GM12865 (cell line): Measurements from ENCODE around the gene MLN.

Experiments used
- DNase-seq: peaks from one replicate; pipeline ENCODE4 v3.0.0; 2010; ENCODE audit warnings: low read depth
- H3K4me3 ChIP-seq: 2 replicates; pipeline ENCODE4 v1.5.1; 2011; ENCODE audit warnings: mild to moderate bottlenecking, low read depth, low read length, control low read depth
- TF ChIP-seq, protein P1 (sequence below): IDR thresholded peaks from 2 replicates; pipeline ENCODE4 v1.5.1; 2011; ENCODE audit warnings: low read length, control low read depth, low read depth, inconsistent platforms; ENCODE audit not compliant: insufficient read depth; ENCODE audit errors: missing control alignments

Gene MLN

DNA sequence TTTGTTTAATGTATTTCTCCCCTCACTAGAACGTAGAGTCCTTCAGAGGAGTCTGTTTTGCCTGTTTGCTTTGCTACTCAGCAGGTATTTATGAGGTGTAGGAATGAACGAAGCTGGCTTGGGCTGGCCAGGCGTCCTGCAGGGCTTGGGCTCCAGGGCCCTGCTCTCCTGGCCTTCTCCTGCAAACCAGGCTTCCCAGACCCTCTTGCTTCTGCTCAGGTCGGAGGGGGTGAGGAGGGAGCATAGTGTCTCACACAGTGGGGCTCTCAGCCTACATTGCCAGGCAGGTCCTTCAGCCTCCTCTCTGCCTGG, 24.6 kb upstream of the MLN start:
- no peak for DNase-seq
- TF ChIP-seq, protein P1, sequence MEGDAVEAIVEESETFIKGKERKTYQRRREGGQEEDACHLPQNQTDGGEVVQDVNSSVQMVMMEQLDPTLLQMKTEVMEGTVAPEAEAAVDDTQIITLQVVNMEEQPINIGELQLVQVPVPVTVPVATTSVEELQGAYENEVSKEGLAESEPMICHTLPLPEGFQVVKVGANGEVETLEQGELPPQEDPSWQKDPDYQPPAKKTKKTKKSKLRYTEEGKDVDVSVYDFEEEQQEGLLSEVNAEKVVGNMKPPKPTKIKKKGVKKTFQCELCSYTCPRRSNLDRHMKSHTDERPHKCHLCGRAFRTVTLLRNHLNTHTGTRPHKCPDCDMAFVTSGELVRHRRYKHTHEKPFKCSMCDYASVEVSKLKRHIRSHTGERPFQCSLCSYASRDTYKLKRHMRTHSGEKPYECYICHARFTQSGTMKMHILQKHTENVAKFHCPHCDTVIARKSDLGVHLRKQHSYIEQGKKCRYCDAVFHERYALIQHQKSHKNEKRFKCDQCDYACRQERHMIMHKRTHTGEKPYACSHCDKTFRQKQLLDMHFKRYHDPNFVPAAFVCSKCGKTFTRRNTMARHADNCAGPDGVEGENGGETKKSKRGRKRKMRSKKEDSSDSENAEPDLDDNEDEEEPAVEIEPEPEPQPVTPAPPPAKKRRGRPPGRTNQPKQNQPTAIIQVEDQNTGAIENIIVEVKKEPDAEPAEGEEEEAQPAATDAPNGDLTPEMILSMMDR: no peak

DNA sequence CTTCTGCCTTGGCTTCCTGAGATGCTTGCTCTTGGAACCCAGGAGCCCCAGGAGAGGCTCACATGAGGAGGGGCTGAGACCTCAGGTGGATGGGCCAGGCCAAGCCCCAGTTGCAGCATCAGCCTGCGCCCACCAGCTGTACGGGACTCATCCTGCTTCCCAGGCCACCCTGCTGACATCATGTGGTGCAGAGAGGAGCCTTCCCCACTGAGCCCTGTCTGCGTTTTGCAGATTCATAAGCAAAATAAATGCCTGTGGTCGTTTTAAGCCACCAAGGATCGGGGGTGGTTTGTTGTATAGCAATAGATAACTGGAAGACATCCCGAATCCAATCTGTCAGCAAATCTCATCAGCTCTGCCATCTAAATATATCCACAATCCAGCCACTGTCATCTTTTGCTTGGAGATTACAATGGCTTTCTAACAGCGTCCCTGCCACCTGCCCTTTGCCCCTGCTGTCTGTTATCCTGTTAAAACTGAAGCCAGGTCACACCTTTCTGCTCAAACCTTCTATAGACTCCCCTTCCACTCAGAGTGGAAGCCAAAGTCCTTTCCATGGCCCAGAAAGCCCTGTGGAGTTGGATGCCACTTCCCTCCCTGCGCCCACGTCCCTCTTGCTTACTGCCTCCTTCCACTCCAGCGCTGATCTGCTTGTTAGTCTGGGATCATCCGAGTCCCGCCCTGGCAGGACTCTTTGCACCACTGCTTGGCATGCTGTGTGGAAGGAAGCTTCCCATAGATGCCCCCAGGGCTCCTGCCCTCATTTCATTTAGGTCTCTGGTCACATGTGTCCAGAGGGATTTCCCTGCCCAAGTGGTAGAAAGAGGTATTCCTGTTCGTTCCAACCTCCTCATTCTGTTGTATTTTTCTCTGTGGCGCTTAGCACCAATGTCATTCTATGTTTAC, 24.0 kb upstream of the MLN start:
- TF ChIP-seq, protein P1: no peak
- no peak overlapping the region for H3K4me3 ChIP-seq
- no peak for DNase-seq

More for the DNA sequence above, 24.6 kb upstream of the MLN start:
- H3K4me3 ChIP-seq: no peak overlapping the region

DNA sequence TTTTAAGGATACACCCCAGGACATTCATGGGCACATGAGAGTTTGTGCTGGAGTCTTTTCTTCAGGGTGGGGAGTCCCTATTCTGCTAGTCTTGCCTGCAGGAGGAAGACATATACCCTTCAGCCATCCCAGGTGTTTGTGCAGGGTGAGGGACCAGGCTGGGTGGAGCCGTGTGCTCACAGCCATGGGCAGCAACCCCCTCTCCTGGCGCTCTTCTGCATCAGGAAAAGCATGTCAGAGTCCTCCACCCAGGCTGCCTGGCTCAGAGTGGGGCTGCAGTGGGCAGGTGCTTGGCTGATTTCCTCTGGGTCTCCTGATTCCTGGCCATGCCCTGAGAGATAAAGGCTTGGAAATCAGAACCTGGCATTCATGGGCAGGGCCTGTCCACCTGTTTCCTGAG, 22.7 kb upstream of the MLN start:
- no peak for DNase-seq
- H3K4me3 ChIP-seq: no peak overlapping the region
- TF ChIP-seq, protein P1: no peak

DNA sequence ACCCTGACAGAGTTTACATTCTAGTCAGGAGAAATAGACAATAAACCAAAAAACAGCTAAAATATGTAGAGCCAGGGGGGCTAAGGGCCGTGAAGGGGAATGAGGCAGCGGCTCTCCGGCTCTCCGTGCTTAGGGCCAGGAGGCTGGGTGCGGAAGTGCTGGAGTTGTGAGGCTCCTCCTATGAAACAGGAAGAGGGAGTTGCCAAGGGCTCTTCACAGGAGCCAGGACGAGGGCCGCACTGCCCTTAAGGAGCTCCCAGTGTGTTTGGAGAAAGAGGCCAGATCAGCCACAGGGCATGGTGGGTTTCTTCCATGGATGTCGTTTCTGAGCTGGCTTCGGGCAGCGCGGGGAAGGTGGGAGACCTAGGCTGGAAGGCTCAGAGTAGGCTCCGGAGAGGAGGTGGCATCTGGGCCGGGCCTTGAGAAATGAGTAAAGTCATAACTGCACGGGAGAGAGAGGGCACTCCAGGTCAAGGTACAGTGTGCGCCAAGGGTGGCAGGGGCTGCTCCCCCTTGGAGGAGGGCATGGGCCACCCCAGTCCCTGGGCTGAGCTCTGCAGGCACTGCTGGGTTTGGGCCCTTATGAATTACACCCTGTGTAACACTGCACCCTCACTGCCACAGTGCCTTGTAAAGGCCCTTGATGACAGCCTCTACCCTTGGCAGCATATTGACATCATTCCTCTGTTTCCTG, 20.8 kb upstream of the MLN start:
- TF ChIP-seq, protein P1: no peak
- no peak overlapping the region for H3K4me3 ChIP-seq
- DNase-seq: no peak

DNA sequence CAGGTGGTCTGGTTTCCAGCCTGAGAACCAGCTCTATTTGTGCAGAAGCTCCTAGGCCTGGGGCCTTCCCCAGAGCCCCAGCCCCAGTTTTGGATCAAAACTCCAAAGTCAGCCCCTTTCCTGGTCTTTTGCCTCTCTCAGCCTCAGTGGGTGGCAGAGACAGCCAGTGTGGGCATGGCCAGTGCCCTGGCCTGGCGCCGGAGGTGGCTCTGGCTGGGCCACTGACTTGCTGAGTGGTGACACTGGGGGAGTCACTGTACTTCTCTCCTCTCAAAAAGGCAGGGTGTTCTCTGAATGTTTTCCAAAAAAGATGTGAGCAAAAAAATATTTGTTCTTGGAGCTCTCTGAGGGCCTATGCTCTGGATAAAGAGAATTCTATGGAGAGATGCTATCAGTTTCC, 20.0 kb upstream of the MLN start:
- no peak for DNase-seq
- TF ChIP-seq, protein P1: no peak

DNA sequence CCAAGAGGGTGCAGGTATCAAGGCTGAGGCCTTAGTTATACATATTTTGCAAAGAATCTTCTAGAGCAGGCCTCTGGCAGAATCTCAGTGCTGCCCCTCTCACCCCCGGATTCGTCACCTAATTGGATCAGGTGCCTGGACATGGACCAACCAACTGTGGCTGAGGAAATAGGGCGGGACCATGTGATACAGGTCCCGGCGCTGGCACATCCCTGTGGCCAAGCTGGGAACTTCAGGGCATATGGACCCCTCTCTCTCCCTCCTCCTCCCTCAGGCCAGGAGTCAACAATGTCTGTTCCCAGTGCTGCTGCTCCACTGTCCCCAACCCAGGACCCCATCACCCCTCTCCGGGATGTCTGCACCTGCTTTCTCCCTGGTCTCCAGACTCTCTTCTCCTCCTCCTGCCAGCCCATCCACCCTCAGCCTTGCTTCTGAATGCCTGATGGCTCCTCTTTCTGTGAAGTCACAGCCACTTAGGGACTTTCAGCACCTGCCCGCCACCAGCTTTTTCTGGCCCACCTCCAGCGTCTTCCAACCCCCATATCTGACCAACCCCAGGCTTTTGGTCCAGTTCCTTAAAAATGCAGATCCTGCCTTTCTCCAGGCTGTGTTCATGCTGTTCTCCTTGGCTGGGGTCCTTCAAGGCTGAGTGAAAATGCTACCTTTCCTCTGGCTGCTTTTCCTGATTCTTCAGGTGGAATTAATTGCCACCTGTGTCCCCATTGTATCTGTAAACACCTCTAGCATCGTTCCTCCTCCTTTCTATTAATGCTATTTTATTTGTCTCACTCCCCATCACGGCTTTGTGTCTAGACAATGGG, 19.0 kb upstream of the MLN start:
- no peak overlapping the region for H3K4me3 ChIP-seq
- TF ChIP-seq, protein P1: no peak
- DNase-seq: peak; percentile 18

More for the DNA sequence above, 20.0 kb upstream of the MLN start:
- H3K4me3 ChIP-seq: no peak overlapping the region
